BJ (cell line): ENCODE data around the gene INSR. TPM values are rescaled to one million over a fixed set of nuclear protein-coding genes. Genes with fewer than 3 reads are reported as not detected.
"Not testable (repeated sequence)": the region's sequence is repeated elsewhere in the genome, so short reads cannot be mapped to it uniquely, and the experiment has no call there.

Experiments used
- CTCF ChIA-PET: fragments of 350-600 bp; formaldehyde crosslinking; extraction: SDS; loops from one replicate; lab custom pipeline; 2021; ENCODE audit warnings: antibody characterized with exemption, inconsistent platforms; lab: Yijun Ruan, JAX
- POLR2A ChIA-PET: fragments of 300-600 bp; sonication (Branson Sonifier 250); formaldehyde crosslinking; extraction: SDS; loops from one replicate; lab custom pipeline; 2021; ENCODE audit warnings: antibody characterized with exemption; lab: Charles Lee
- DNase-seq: peaks from one replicate; pipeline ENCODE4 v3.0.0-alpha.2; 2011; ENCODE audit warnings: low read depth
- H3K27me3 ChIP-seq: 2 replicates; pipeline ENCODE4 v1.6.0; 2011; ENCODE audit warnings: low read length; ENCODE audit not compliant: control insufficient read depth, insufficient read depth
- H3K36me3 ChIP-seq: 2 replicates; pipeline ENCODE4 v1.5.1; 2011; ENCODE audit warnings: low read length; ENCODE audit not compliant: control insufficient read depth, insufficient read depth
- H3K4me3 ChIP-seq: 2 replicates; pipeline ENCODE4 v1.5.1; 2011; ENCODE audit warnings: low read depth, mild to moderate bottlenecking, control low read depth, low read length
- polyA plus RNA-seq: library from polyadenylated mRNA; depleted of rRNA; stranded (reverse); fragments of >200 nt; gene quantifications from 2 replicates; pipeline ENCODE4 v1.2.3, GENCODE V29; 2011
- TF ChIP-seq, protein P1 (sequence below): IDR thresholded peaks from 2 replicates; pipeline ENCODE4 v1.5.1; 2011; ENCODE audit warnings: low read depth, mild to moderate bottlenecking, control low read depth, inconsistent platforms, low read length, moderate library complexity; ENCODE audit not compliant: insufficient read depth

The INSR gene
- polyA plus RNA-seq, 1 experiment, result 5.7 TPM

DNA sequence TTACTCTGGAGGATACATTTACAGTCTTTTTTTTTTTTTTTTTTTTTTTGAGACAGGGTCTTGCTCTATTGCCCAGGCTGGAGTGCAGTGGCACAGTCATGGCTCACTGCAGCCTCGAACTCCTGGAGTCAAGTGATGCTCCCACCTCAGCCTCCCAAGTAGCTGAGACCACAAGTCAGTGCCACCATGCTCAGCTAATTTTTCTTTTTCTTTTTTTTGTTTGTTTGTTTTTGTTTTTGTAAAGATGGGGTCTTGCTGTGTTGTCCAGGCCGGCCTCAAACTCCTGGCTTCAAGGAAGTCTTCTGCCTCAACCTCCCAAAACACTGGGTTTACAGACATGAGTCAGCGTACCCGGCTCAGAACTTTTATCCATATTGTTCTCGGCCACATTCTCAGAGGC is 64.5 kb downstream of the INSR start:
- no peaks in the 10 kb centered on the region for H3K27me3 ChIP-seq
- POLR2A ChIA-PET, result no interaction called here
- no peaks in the 10 kb centered on the region for H3K36me3 ChIP-seq
- TF ChIP-seq, protein P1, sequence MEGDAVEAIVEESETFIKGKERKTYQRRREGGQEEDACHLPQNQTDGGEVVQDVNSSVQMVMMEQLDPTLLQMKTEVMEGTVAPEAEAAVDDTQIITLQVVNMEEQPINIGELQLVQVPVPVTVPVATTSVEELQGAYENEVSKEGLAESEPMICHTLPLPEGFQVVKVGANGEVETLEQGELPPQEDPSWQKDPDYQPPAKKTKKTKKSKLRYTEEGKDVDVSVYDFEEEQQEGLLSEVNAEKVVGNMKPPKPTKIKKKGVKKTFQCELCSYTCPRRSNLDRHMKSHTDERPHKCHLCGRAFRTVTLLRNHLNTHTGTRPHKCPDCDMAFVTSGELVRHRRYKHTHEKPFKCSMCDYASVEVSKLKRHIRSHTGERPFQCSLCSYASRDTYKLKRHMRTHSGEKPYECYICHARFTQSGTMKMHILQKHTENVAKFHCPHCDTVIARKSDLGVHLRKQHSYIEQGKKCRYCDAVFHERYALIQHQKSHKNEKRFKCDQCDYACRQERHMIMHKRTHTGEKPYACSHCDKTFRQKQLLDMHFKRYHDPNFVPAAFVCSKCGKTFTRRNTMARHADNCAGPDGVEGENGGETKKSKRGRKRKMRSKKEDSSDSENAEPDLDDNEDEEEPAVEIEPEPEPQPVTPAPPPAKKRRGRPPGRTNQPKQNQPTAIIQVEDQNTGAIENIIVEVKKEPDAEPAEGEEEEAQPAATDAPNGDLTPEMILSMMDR, result no peak
- CTCF ChIA-PET, result interaction anchor here (0.7 kb wide), 1 partner anchor 111 kb away, joined by 3 read pairs; no protein-coding TSS in a partner anchor
- H3K4me3 ChIP-seq, result no peak overlapping the region
- no peak for DNase-seq

DNA sequence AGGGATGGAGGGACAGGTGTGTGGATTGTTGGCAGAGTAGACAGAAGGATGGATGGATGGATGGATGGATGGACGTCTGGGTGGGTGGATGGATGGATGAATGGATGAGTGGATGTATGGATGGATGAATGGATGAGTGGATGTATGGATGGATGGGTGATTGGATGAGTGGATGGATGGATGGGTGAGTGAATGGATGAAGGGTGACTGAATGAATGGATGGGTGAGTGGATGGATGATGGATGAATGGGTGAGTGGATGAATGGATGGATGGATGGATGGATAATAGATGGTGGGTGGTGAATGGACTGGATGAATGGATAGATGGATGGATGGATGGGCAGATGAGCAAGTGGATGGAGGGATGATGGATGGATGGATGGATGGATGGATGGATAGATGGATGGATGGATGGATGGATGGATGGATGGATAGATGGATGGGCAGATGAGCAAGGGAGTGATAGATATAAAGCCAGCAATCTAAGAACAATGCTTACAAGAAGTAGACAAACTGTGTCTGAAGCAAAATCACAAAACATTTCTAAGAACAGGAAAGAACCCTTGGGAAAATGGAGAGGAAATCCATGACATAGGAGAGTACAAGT is 65.2 kb downstream of the INSR start:
- CTCF ChIA-PET, result no interaction called here
- no peak for DNase-seq
- Histone ChIP-seq H3K36me3 (no peaks in the 10 kb centered on the region), H3K27me3 (no peaks in the 10 kb centered on the region), H3K4me3 (no peak overlapping the region)
- POLR2A ChIA-PET, result no interaction called here
- TF ChIP-seq, protein P1, result no peak

DNA sequence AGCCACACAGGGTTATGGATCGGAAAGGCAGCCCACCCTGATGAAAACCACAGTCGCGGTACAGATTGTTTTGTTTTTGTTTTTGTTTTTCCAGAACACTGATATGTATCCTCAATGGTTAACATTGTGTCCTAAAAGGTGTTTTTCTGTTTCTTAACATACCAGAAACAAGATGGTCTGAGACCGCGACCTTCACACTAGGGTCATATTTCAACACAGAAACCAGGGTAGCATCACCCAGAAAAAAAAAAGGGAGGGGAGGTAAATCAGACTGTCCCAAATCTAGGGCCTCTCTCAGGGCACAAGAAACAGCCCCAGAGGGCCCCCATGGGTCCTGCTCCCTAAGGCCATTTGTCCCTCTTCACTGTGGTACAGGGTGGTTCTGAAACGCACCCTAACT is 66.5 kb downstream of the INSR start:
- Histone ChIP-seq H3K27me3 (no peaks in the 10 kb centered on the region), H3K36me3 (no peaks in the 10 kb centered on the region), H3K4me3 (no peak overlapping the region)
- POLR2A ChIA-PET, result no interaction called here
- TF ChIP-seq, protein P1, result no peak
- DNase-seq, result no peak
- CTCF ChIA-PET, result no interaction called here

DNA sequence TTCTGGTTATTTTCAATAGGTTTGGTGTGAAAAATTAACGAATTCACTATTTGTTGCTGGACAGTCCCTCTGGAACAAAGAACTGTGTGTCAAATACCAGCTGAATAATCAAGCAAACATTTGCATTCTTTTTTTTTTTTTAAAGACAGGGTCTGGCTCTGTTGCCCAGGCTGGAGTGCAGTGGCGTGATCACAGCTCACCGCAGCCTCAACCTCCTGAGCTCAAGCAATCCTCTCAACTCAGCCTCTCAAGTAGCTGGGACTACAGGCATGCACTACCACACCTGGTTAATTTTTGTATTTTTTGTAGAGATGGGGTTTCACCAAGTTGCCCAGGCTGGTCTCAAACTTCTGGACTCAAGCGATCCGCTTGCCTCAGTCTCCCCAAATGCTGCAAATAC is 67.1 kb downstream of the INSR start:
- CTCF ChIA-PET, result interaction anchor here (0.7 to 1.1 kb wide), 2 partner anchors 12 to 778 kb away, joined by 3 to 4 read pairs; no protein-coding TSS in a partner anchor
- H3K4me3 ChIP-seq, POLR2A ChIA-PET, H3K36me3 ChIP-seq, H3K27me3 ChIP-seq, DNase-seq: not testable (repeated sequence)

GRCh38 chr19:7226739-7227138 is 67.5 kb downstream of the INSR start:
- POLR2A ChIA-PET, result no interaction called here
- TF ChIP-seq, protein P1, result no peak
- CTCF ChIA-PET, result interaction anchor here (0.7 to 1.1 kb wide), 2 partner anchors 13 to 778 kb away, joined by 3 to 4 read pairs; no protein-coding TSS in a partner anchor
- Histone ChIP-seq H3K36me3 (no peaks in the 10 kb centered on the region), H3K4me3 (no peak overlapping the region), H3K27me3 (no peaks in the 10 kb centered on the region)
- no peak for DNase-seq

- ChIA-PET CTCF (no interaction called here), POLR2A (no interaction called here)
- H3K4me3 ChIP-seq, result no peak overlapping the region
- DNase-seq, result no peak
- no peaks in the 10 kb centered on the region for H3K36me3 ChIP-seq
- no peaks in the 10 kb centered on the region for H3K27me3 ChIP-seq
- TF ChIP-seq, protein P1, result no peak
These were observed 68.5 kb downstream of the INSR start for GRCh38 chr19:7225741-7226140.
